Right kidney (tissue), 1 donor: ENCODE results near the gene CPNE4.

ENCODE experiments used
- DNase-seq: peaks from one replicate; pipeline ENCODE4 v3.0.0-alpha.2; 2016

Gene CPNE4

GRCh38 chr3:131733086-131733841 is 301.6 kb downstream of the CPNE4 start:
- DNase-seq, result no peak

DNA sequence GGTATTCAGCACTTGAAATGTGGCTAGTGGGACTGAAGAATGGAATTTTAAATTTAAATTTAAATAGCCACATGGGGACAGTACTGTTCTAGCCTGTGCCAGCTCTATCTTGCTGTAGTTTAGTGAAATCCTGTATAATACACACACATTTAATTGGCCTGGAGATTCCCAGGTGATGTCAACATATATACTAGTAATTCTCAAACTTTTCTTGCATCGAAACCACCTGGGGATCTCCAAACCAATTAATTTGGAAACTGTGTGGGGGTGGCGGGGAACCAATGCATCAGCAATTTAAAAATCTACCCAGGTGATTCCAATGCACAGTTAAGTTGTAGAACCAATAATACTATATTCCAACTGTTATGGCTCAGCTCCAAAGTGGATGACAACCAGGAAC is 303.1 kb downstream of the CPNE4 start:
- DNase-seq, result no peak

- DNase-seq, result no peak
These were observed 304.2 kb downstream of the CPNE4 start for GRCh38 chr3:131730581-131730980.

DNA sequence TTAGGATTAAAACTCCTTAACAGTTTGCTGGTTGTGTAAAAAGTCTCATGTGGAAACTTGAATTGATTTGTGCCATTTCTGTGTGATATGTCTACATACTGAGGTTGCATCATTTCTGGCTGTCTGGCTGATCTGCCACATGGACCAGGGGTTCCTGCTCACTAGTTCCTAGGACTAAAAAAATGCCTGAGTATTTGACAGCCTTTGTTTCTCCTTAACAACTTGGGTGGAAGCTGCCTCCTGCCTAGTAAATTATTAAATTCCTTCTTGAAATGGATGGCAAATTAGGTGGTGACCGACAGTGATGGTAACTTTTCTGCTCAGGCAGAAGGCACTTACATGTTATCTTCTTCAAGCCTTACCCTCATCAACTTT is 305.2 kb downstream of the CPNE4 start:
- no peak for DNase-seq

GRCh38 chr3:131728898-131729642 is 305.7 kb downstream of the CPNE4 start:
- DNase-seq, result no peak

DNA sequence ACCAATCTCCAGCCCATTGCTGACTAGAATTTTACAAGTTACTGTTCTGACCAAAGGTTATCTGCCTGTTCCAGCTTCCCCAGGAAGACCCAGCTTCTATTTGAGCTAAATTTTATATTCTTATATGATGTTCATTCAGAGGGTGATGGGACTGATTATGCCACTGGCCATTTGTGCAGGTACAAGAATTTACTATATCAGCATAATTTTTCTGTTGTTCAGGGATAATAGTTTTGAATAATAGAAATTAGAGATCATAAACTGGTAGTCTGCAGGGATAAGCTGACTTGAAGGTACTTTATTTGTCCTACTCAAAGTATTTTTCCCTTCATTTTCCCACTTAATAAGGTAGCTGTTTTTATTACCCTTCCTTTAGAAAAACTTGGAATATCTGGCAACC is 309.4 kb downstream of the CPNE4 start:
- no peak for DNase-seq

GRCh38 chr3:131723343-131723742 is 311.5 kb downstream of the CPNE4 start:
- no peak for DNase-seq

- no peak for DNase-seq
These were observed 317.3 kb downstream of the CPNE4 start for GRCh38 chr3:131717493-131717892.

GRCh38 chr3:131716943-131717342 is 317.9 kb downstream of the CPNE4 start:
- DNase-seq, result no peak

GRCh38 chr3:131716007-131716406 is 318.8 kb downstream of the CPNE4 start:
- no peak for DNase-seq

DNA sequence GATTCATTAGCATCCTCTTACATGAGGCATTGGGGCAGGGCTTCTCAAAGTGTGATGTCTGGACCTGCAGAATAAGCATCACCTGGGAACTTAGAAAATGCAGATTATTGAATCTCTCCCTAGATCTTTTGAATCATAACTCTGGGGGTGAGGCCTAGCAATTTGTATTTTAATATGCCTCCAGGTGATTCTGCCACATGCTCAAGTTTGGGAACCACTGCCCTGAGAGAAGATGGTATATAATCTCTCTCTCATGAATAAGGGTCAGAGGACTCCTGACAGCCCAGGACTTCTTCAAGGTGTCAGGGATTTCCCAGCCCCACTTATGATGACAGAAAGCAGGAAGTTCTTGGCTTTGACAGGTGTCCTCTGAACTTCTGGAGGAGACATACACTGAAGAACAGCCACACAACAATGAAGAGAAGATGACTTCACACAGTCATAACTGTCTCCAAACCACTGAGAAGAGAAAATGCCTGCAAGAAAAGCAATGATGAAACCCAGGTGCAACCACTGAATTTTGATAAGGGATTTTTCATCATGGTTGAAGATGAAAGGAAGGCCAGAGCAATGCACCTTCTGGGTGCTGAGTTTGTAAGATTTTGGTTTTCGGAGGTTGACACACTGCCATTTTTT is 320.1 kb downstream of the CPNE4 start:
- no peak for DNase-seq

DNA sequence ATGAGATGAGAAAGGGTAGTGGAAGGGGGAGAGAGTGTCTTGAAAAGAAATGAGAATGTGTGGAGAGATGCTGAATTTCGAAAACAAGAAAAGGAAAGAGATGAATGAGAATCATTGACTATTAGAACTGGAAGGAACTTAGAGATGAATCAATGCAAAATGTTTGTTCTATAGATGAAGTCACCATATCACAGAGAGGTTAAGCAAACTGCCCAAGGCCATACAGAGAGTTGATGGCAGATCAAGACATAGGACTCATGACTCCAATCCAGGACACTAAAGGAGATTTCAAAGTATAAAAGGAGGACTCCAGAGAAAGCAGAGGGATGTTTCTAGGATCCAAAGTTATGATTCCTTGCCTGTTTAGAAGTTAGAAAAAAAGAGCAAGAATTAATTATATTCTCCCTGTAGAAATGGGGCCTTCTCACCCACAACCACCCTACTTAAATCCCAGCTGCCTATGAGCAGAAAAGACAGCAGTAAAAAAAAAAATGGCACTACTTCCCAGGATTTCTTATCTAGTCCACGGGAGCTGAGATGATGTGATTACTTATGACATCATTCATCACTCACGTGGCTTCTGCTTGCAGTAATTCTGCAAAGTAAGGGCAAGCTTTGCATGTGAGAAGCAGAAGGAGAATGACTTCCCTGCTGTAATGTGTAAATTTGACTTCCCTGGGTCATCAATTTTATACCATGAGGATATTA is 321.2 kb downstream of the CPNE4 start:
- no peak for DNase-seq

DNA sequence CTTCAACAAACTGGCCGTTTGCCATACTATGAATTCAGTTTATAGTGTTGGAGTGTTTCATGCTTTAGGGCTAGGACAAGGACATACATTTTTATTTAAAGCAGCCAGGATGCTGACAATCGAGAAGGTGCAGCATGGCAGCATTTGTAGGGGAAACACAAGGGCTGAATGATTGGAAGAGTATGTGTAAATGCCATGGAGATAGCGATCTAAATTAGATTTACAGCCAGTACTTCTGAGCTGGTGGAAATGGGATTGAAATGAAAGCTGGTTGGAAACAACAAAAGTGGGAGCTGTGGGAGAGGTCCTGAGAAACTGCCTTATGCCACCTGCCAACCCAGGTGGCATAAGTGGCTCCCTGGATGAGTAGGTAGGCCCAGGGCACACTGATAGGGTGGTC is 322.2 kb downstream of the CPNE4 start:
- DNase-seq, result no peak

DNA sequence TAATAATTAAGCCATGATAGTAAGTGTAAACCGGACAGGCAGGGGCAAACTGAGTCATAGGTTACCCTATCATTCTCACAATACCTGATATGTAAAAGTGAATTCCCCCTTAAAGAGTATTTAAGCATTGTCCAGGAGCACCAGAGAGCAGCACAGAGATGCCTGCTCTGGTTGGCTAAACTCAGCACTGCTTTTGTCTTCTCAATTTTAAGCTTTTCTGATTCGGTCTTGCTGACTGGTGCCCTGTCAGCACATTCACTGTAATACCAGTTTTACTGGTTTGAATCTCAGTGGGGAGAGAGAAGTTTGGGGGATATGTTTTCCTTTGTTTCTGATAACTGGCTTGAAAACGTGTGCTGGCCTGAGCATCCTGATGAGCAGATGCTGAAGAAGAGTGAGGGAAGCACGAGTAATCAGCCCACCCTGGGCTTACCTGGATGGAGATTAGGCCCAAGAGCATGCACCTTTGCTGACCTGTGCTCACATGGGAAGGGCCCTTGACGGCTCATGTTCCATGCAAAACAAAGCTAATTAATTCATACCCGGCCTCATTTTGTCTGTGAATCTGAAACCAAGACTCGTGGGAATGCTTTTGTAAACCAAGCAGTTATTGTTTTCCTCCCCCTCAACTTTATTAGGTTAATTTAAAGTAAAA is 323.6 kb downstream of the CPNE4 start:
- no peak for DNase-seq

GRCh38 chr3:131708241-131708640 is 326.6 kb downstream of the CPNE4 start:
- DNase-seq, result no peak

GRCh38 chr3:131705558-131706051 is 329.2 kb downstream of the CPNE4 start:
- DNase-seq, result no peak

DNA sequence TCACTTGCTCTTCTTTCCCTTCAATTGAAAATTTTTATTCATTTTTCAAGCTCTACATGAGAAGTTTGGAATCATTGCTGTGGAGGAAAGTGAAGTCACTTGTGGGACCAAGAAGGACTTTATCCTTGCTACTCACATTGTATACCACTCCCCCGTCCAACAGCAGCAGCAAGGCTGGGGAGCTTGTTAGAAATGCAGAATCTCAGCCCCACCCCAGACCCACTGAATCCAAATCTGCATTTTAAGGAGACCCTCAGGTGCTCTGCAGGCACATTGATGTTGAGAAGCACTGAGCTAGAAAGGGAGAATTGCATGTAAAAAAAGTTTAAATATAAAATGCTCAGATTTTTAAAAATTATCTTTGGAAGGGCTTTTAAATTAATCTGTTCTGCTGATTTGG is 329.7 kb downstream of the CPNE4 start:
- no peak for DNase-seq

DNA sequence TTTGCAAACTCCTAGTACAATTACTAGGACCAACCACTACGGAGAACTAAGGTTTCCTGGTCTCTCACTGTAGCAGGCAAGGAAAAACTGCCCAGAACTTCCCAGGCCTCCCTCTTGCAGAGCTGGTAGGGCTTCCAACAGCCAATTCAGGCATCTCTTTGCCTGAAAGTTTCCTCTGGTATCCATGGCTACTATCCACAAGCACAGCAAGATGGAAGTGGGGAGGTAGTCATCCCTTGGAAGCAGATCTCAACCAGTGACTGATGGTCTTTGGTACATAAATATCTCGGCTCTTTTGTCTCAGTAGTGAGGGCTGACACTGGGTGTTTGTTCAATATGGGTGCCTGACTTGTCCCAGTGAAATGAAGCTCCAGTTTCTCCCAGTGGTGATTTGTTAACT is 330.7 kb downstream of the CPNE4 start:
- no peak for DNase-seq

GRCh38 chr3:131702146-131702545 is 332.7 kb downstream of the CPNE4 start:
- no peak for DNase-seq

- DNase-seq, result no peak
These were observed 333.6 kb downstream of the CPNE4 start for GRCh38 chr3:131701153-131701770.

GRCh38 chr3:131699001-131699400 is 335.8 kb downstream of the CPNE4 start:
- DNase-seq, result no peak

DNA sequence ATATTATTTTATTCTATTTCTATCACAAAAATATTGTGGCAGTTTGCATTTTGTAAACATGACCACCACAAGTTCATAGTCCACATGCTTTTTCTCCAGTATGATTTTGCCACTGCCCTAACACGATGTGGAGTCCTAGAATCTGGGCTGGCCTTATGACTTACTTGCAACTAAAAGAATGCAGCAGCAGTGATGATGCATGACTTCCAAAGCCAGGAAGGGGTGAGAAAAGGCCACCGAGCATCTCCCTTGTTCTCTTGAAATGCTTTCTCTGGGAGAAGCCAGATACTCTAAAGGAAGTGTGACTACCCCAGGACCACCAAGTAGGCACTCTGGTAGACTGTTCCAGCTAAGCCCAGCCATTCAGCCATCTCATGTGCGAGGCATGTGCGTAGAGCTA is 340.4 kb downstream of the CPNE4 start:
- DNase-seq, result no peak
